HEK293 (cell line): ENCODE data around the gene MLLT3.

Experiments used
- CTCF ChIA-PET: fragments of 350-600 bp; formaldehyde crosslinking; extraction: SDS; loops from one replicate; lab custom pipeline; 2021; ENCODE audit warnings: antibody characterized with exemption; lab: Yijun Ruan, JAX
- POLR2A ChIA-PET: fragments of 300-600 bp; formaldehyde crosslinking; extraction: SDS; loops from one replicate; lab custom pipeline; 2020; ENCODE audit warnings: antibody characterized with exemption, inconsistent platforms; lab: Yijun Ruan, JAX
- H3K27ac ChIP-seq: fragments of 200-500 bp; sonication (Bioruptor generic); 2 replicates; pipeline ENCODE4 v1.5.1; 2014; ENCODE audit warnings: low read depth, low read length, control low read depth, inconsistent platforms; ENCODE audit errors: extremely low read depth
- H3K36me3 ChIP-seq, 2 experiments: fragments of 200-500 bp in 1 of 2; sonication (Bioruptor generic) in 1 of 2; 1 replicate in 1 of 2; 2 replicates in 1 of 2; pipeline ENCODE4 v1.5.1; 2014 to 2017; ENCODE audit warnings: inconsistent platforms in 2 of 2, low read length in 2 of 2; ENCODE audit not compliant: control insufficient read depth in 2 of 2, insufficient read depth in 1 of 2
- H3K4me1 ChIP-seq: fragments of 200-500 bp; sonication (Bioruptor generic); 2 replicates; pipeline ENCODE4 v1.5.1; 2014; ENCODE audit warnings: mild to moderate bottlenecking, low read length, inconsistent platforms; ENCODE audit not compliant: control insufficient read depth, insufficient read depth
- H3K4me3 ChIP-seq: 2 replicates; pipeline ENCODE4 v1.5.1; 2011; ENCODE audit warnings: low read depth, mild to moderate bottlenecking, control low read depth, low read length, moderate library complexity
- H3K9me3 ChIP-seq: fragments of 200-500 bp; sonication (Bioruptor generic); 2 replicates; pipeline ENCODE4 v1.5.1; 2014; ENCODE audit warnings: low read depth, low read length, inconsistent platforms; ENCODE audit not compliant: control insufficient read depth, insufficient read depth
- BCL11B ChIP-seq: fragments of 450-650 bp; formaldehyde crosslinking; IDR thresholded peaks from 2 replicates; pipeline ENCODE4 v1.5.1; 2016; ENCODE audit warnings: low read depth, missing biosample characterization, missing genetic modification characterization
- MZF1 ChIP-seq: fragments of 450-650 bp; formaldehyde crosslinking; IDR thresholded peaks from 2 replicates; pipeline ENCODE4 v1.5.1; 2017; ENCODE audit warnings: missing biosample characterization, missing genetic modification characterization, borderline replicate concordance
- REST ChIP-seq: fragments of 450-650 bp; formaldehyde crosslinking; IDR thresholded peaks from 2 replicates; pipeline ENCODE4 v1.5.1; 2016; ENCODE audit warnings: missing biosample characterization, missing genetic modification characterization
- ZBTB21 ChIP-seq: fragments of 450-650 bp; formaldehyde crosslinking; IDR thresholded peaks from 2 replicates; pipeline ENCODE4 v1.5.1; 2017; ENCODE audit warnings: missing biosample characterization, missing genetic modification characterization
- ZBTB44 ChIP-seq: fragments of 450-650 bp; IDR thresholded peaks from 2 replicates; pipeline ENCODE4 v1.5.1; 2018; ENCODE audit warnings: missing biosample characterization, mild to moderate bottlenecking, missing genetic modification characterization
- ZFP69B ChIP-seq: fragments of 450-650 bp; formaldehyde crosslinking; IDR thresholded peaks from 2 replicates; pipeline ENCODE4 v1.5.1; 2016; ENCODE audit warnings: missing biosample characterization, missing genetic modification characterization
- ZNF174 ChIP-seq: fragments of 450-650 bp; formaldehyde crosslinking; IDR thresholded peaks from 2 replicates; pipeline ENCODE4 v1.5.0; 2017; ENCODE audit warnings: missing biosample characterization, mild to moderate bottlenecking, missing genetic modification characterization
- ZNF391 ChIP-seq: fragments of 450-650 bp; formaldehyde crosslinking; IDR thresholded peaks from 2 replicates; pipeline ENCODE4 v1.5.1; 2016; ENCODE audit warnings: low read depth, missing biosample characterization, missing genetic modification characterization, borderline replicate concordance
- ZNF510 ChIP-seq: fragments of 450-650 bp; formaldehyde crosslinking; IDR thresholded peaks from 2 replicates; pipeline ENCODE4 v1.5.1; 2018; ENCODE audit warnings: mild to moderate bottlenecking, missing genetic modification characterization, missing biosample characterization; ENCODE audit not compliant: insufficient replicate concordance
- ZNF529 ChIP-seq: fragments of 450-650 bp; formaldehyde crosslinking; IDR thresholded peaks from 2 replicates; pipeline ENCODE4 v1.5.1; 2017; ENCODE audit warnings: missing genetic modification characterization, missing biosample characterization; ENCODE audit not compliant: insufficient replicate concordance
- ZNF555 ChIP-seq: fragments of 450-650 bp; formaldehyde crosslinking; conservative IDR thresholded peaks from 2 replicates; pipeline ENCODE4 v1.5.1; 2017; ENCODE audit warnings: missing biosample characterization, mild to moderate bottlenecking, missing genetic modification characterization, inconsistent platforms
- ZNF747 ChIP-seq: fragments of 450-650 bp; formaldehyde crosslinking; IDR thresholded peaks from 2 replicates; pipeline ENCODE4 v1.5.1; 2016; ENCODE audit warnings: missing biosample characterization, missing genetic modification characterization
- ZNF777 ChIP-seq: fragments of 450-650 bp; formaldehyde crosslinking; IDR thresholded peaks from 2 replicates; pipeline ENCODE4 v1.5.1; 2017; ENCODE audit warnings: missing biosample characterization, missing genetic modification characterization, borderline replicate concordance
- ZSCAN30 ChIP-seq: fragments of 450-650 bp; IDR thresholded peaks from 2 replicates; pipeline ENCODE4 v1.5.1; 2018; ENCODE audit warnings: missing biosample characterization, mild to moderate bottlenecking, missing genetic modification characterization, moderate library complexity
- ZSCAN5A ChIP-seq: fragments of 450-650 bp; formaldehyde crosslinking; IDR thresholded peaks from 2 replicates; pipeline ENCODE4 v1.5.1; 2016; ENCODE audit warnings: missing biosample characterization, missing genetic modification characterization
- TF ChIP-seq, protein P1 (sequence below): fragments of 450-650 bp; formaldehyde crosslinking; IDR thresholded peaks from 2 replicates; pipeline ENCODE4 v1.5.1; 2016; ENCODE audit warnings: missing biosample characterization, missing genetic modification characterization
- TF ChIP-seq, protein P2 (sequence below): fragments of 450-650 bp; formaldehyde crosslinking; IDR thresholded peaks from 2 replicates; pipeline ENCODE4 v1.5.1; 2016; ENCODE audit warnings: missing biosample characterization, missing genetic modification characterization, low read depth

The MLLT3 gene

GRCh38 chr9:20379804-20380225 lies 242.5 kb downstream of the MLLT3 start (continued):
- TF ChIP-seq, protein P1, sequence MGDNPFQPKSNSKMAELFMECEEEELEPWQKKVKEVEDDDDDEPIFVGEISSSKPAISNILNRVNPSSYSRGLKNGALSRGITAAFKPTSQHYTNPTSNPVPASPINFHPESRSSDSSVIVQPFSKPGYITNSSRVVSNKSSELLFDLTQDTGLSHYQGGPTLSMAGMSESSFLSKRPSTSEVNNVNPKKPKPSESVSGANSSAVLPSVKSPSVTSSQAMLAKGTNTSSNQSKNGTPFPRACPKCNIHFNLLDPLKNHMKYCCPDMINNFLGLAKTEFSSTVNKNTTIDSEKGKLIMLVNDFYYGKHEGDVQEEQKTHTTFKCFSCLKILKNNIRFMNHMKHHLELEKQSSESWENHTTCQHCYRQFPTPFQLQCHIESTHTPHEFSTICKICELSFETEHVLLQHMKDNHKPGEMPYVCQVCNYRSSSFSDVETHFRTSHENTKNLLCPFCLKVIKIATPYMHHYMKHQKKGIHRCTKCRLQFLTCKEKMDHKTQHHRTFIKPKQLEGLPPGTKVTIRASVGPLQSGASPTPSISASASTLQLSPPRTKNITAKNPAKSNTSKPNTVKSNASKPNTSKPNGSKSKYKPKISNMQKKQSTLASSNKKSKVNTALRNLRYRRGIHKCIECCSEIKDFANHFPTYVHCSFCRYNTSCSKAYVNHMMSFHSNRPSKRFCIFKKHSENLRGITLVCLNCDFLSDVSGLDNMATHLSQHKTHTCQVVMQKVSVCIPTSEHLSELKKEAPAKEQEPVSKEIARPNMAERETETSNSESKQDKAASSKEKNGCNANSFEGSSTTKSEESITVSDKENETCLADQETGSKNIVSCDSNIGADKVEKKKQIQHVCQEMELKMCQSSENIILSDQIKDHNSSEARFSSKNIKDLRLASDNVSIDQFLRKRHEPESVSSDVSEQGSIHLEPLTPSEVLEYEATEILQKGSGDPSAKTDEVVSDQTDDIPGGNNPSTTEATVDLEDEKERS (tag by site-specific recombination), result no peak
- TF ChIP-seq ZFP69B (tag by site-specific recombination), result no peak
- TF ChIP-seq ZSCAN5A, result no peak
- TF ChIP-seq ZNF777 (tag by site-specific recombination), result no peak

DNA sequence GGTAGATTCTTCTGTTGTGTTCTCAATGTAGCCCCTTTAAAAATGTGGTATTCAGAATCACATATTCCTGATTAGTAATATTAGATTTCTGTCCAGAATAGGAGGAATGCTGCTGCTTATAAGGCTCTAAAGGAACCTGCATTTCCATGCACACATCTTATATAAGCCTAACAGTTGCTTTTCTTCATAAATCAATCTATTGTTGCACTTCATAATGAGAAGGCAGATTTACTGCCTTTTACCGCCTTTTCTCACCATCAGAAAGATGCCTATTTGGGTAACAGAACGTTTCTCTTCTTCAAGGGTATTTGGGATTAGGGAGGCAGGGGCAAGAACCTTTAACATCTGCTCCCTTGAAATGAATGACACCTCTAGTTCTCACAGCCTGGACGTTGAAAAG lies 243.4 kb downstream of the MLLT3 start:
- TF ChIP-seq ZBTB44 (tag by site-specific recombination), result no peak
- no peak for TF ChIP-seq BCL11B (tag by site-specific recombination)
- TF ChIP-seq REST (tag by site-specific recombination), result no peak
- TF ChIP-seq ZNF391 (tag by site-specific recombination), result no peak
- TF ChIP-seq, all 188 proteins: peak for 0
- no peaks in the 10 kb centered on the region for H3K9me3 ChIP-seq
- peaks cover 27% of the 10 kb centered on the region for H3K4me1 ChIP-seq
- no peaks in the 10 kb centered on the region for H3K36me3 ChIP-seq
- H3K4me3 ChIP-seq, result no peak overlapping the region
- ChIA-PET CTCF (no interaction called here), POLR2A (no interaction called here)
- no peak overlapping the region for H3K27ac ChIP-seq

- Histone ChIP-seq H3K27ac (no peak overlapping the region), H3K36me3 (no peaks in the 10 kb centered on the region), H3K9me3 (no peaks in the 10 kb centered on the region), H3K4me3 (no peak overlapping the region), H3K4me1 (peaks cover 20% of the 10 kb centered on the region)
- ChIA-PET POLR2A (no interaction called here), CTCF (interaction anchor here (1.2 kb wide), 1 partner anchor 181 kb away, joined by 3 read pairs; no protein-coding TSS in a partner anchor)
- TF ChIP-seq ZNF174 (tag by site-specific recombination), result no peak
- TF ChIP-seq ZNF555 (tag by site-specific recombination), result no peak
- TF ChIP-seq ZNF510 (tag by site-specific recombination), result no peak
- TF ChIP-seq ZSCAN30, result no peak
- no peak for TF ChIP-seq ZNF529
- TF ChIP-seq ZNF747 (tag by site-specific recombination), result no peak
- TF ChIP-seq, protein P2, sequence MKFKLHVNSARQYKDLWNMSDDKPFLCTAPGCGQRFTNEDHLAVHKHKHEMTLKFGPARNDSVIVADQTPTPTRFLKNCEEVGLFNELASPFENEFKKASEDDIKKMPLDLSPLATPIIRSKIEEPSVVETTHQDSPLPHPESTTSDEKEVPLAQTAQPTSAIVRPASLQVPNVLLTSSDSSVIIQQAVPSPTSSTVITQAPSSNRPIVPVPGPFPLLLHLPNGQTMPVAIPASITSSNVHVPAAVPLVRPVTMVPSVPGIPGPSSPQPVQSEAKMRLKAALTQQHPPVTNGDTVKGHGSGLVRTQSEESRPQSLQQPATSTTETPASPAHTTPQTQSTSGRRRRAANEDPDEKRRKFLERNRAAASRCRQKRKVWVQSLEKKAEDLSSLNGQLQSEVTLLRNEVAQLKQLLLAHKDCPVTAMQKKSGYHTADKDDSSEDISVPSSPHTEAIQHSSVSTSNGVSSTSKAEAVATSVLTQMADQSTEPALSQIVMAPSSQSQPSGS (tag by site-specific recombination), result no peak
- no peak for TF ChIP-seq MZF1 (tag by site-specific recombination)
- no peak for TF ChIP-seq ZBTB21 (tag by site-specific recombination)
Measured at GRCh38 chr9:20377790-20378189, 244.5 kb downstream of the MLLT3 start.
